Stimulated activated naive B cell treated with anti-CD40 and anti-IgM and Interleukin-4, amounts not matched to agents 10 μg/mL and 1 μg/mL and 100 μg/mL, for 72 hours (primary cell): ENCODE data around the gene ADIPOR1.

Source experiments
- ATAC-seq, 2 donors: fragments of 150-1000 bp; cut with Tn5 transposase; replicated peaks; 2 replicates each; pipeline ENCODE4 v1.10.0; 2021; ENCODE audit warnings: moderate library complexity in 1 of 2
- DNase-seq: peaks from one replicate; pipeline ENCODE4 v3.0.0; 2021
- H3K27ac Mint-ChIP-seq: one replicate; pipeline ENCODE4 v1.8.0; 2022; ENCODE audit warnings: mild to moderate bottlenecking, mixed read lengths
- H3K27me3 Mint-ChIP-seq, 2 donors: one replicate each; pipeline ENCODE4 v1.8.0; 2022; ENCODE audit warnings: mixed read lengths in 2 of 2
- H3K36me3 Mint-ChIP-seq, 2 donors: one replicate each; pipeline ENCODE4 v1.8.0; 2022; ENCODE audit warnings: mixed read lengths in 2 of 2, mild to moderate bottlenecking in 1 of 2
- H3K4me1 Mint-ChIP-seq, 2 donors: one replicate each; pipeline ENCODE4 v1.8.0; 2022; ENCODE audit warnings: mixed read lengths in 2 of 2, mild to moderate bottlenecking in 1 of 2
- H3K4me3 Mint-ChIP-seq, 2 donors: one replicate each; pipeline ENCODE4 v1.8.0; 2022; ENCODE audit warnings: mild to moderate bottlenecking in 2 of 2, mixed read lengths in 2 of 2, moderate library complexity in 1 of 2
- H3K9me3 Mint-ChIP-seq, 2 donors: one replicate each; pipeline ENCODE4 v1.8.0; 2022; ENCODE audit warnings: mixed read lengths in 2 of 2, mild to moderate bottlenecking in 1 of 2

ADIPOR1 gene

GRCh38 chr1:202901555-202901954, 56.6 kb downstream of the ADIPOR1 start:
- Mint-ChIP-seq H3K27ac (no peak overlapping the region), H3K4me3 (no peak overlapping the region), H3K9me3 (no peaks in the 10 kb centered on the region), H3K27me3 (no peaks in the 10 kb centered on the region), H3K36me3 (peaks cover 8 to 38% of the 10 kb centered on the region in 2 donors), H3K4me1 (no peaks in the 10 kb centered on the region)
- no peak for DNase-seq
- ATAC-seq: no peak

DNA sequence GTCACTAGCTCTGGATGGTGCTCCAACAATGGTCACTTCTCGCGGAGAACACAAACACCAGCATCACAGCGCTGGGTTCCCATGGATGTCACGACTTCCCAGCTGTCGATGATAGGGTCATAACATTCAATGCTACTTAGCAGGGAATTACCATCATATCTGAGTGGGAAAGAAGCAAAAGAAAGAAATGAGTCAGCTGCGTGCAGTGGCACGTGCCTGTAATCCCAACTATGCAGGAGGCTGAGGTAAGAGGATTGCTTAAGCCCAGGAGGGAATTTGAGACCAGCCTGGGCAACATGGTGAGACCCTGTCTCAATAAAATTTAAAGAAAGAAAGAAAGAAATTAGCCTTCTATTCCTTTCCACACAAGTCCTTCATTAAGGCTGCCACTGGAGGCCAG, 65.6 kb downstream of the ADIPOR1 start:
- DNase-seq (no peak), ATAC-seq (no peak)
- H3K4me1 Mint-ChIP-seq: peaks cover 8% of the 10 kb centered on the region in 2 donors
- no peak overlapping the region for H3K4me3 Mint-ChIP-seq
- H3K9me3 Mint-ChIP-seq: no peaks in the 10 kb centered on the region
- no peaks in the 10 kb centered on the region for H3K27me3 Mint-ChIP-seq
- H3K36me3 Mint-ChIP-seq: peaks cover 28 to 44% of the 10 kb centered on the region in 2 donors
- H3K27ac Mint-ChIP-seq: no peak overlapping the region
